Stimulated activated CD8-positive, alpha-beta memory T cell treated with anti-CD3 and anti-CD28 coated beads, Interleukin-4, amount 100 ng/mL, for 48 hours (primary cell): ENCODE results near the gene LHB.
"Not testable (repeated sequence)": the region's sequence is repeated elsewhere in the genome, so short reads cannot be mapped to it uniquely, and the experiment has no call there.

Experiments used
- DNase-seq: peaks from one replicate; pipeline ENCODE4 v3.0.0-alpha.2; 2020

LHB gene

GRCh38 chr19:49036815-49037214 lies 19.9 kb upstream of the LHB start, which contains the start of gene CGB1:
CGB1 (minus strand) TSS chr19:49036895; CDS start chr19:49036711, 184 bp downstream.
- peak; percentile 79 for DNase-seq

- peak; percentile 92 for DNase-seq
Measured at GRCh38 chr19:49031642-49032301, 14.9 kb upstream of the LHB start, which contains the start of gene CGB2. CGB2 (plus strand) TSS chr19:49031890; CDS start chr19:49032096, 206 bp downstream.

- DNase-seq: not testable (repeated sequence)
Measured at GRCh38 chr19:49030323-49030722, 13.4 kb upstream of the LHB start.

- not testable (repeated sequence) for DNase-seq
Measured at GRCh38 chr19:49029749-49030148, 12.9 kb upstream of the LHB start.

- DNase-seq: not testable (repeated sequence)
Measured at GRCh38 chr19:49028686-49029085, 11.8 kb upstream of the LHB start.

GRCh38 chr19:49025599-49025998 lies 8.7 kb upstream of the LHB start:
- not testable (repeated sequence) for DNase-seq

- not testable (repeated sequence) for DNase-seq
Measured at GRCh38 chr19:49025088-49025487, 8.2 kb upstream of the LHB start.

- DNase-seq: not testable (repeated sequence)
Measured at GRCh38 chr19:49024233-49024632, 7.3 kb upstream of the LHB start, which contains the start of gene CGB3. CGB3 (minus strand) TSS chr19:49024333; CDS start chr19:49023971, 362 bp downstream.

- DNase-seq: no peak
Measured at GRCh38 chr19:49022116-49022515, 5.2 kb upstream of the LHB start.

GRCh38 chr19:49020931-49021895 lies 4.3 kb upstream of the LHB start:
- DNase-seq: no peak

GRCh38 chr19:49020342-49020741 lies 3.5 kb upstream of the LHB start:
- DNase-seq: no peak

GRCh38 chr19:49019242-49019932 lies 2.5 kb upstream of the LHB start:
- peak; percentile 83 for DNase-seq

- DNase-seq: peak; percentile 37
Measured at GRCh38 chr19:49018388-49019241, 1.7 kb upstream of the LHB start.

- DNase-seq: peak; percentile 76
Measured at GRCh38 chr19:49017666-49018351, 918 bp upstream of the LHB start.

- no peak for DNase-seq
Measured at GRCh38 chr19:49016067-49016839, 638 bp downstream of the LHB start.

- no peak for DNase-seq
Measured at GRCh38 chr19:49014870-49015255, 2.0 kb downstream of the LHB start.

- DNase-seq: no peak
Measured at GRCh38 chr19:49014123-49014869, 2.6 kb downstream of the LHB start.

- DNase-seq: no peak
Measured at GRCh38 chr19:49011194-49011593, 5.7 kb downstream of the LHB start.

- no peak for DNase-seq
Measured at GRCh38 chr19:49010453-49010852, 6.4 kb downstream of the LHB start.

GRCh38 chr19:49009828-49010227 lies 7.1 kb downstream of the LHB start:
- DNase-seq: no peak
